Neural cell (in vitro differentiated cells): Measurements from ENCODE around the gene CIZ1.

Source experiments
- CTCF ChIP-seq: fragments of 450-650 bp; IDR thresholded peaks from 2 replicates; pipeline ENCODE4 v1.5.1; 2014; ENCODE audit warnings: antibody characterized with exemption, mild to moderate bottlenecking, moderate library complexity; ENCODE audit not compliant: poor library complexity, severe bottlenecking
- EZH2 ChIP-seq: fragments of 200-600, 300-800 bp; shearing (Covaris generic), sonication (generic); IDR thresholded peaks from 2 replicates; pipeline ENCODE4 v1.6.1; 2014; ENCODE audit warnings: antibody characterized with exemption, low read length, borderline replicate concordance, mild to moderate bottlenecking; ENCODE audit not compliant: insufficient read depth, poor library complexity, severe bottlenecking
- MXI1 ChIP-seq: fragments of 450-650 bp; conservative IDR thresholded peaks from 2 replicates; pipeline ENCODE4 v1.6.1; 2014; ENCODE audit warnings: antibody characterized with exemption, mild to moderate bottlenecking; ENCODE audit not compliant: poor library complexity, severe bottlenecking
- POLR2AphosphoS5 ChIP-seq: IDR thresholded peaks from 2 replicates; pipeline ENCODE4 v1.6.1; 2012
- REST ChIP-seq: IDR thresholded peaks from 2 replicates; pipeline ENCODE4 v1.6.1; 2012; ENCODE audit warnings: borderline replicate concordance
- SMC3 ChIP-seq: fragments of 450-650 bp; conservative IDR thresholded peaks from 2 replicates; pipeline ENCODE4 v1.6.1; 2014; ENCODE audit warnings: antibody characterized with exemption, mild to moderate bottlenecking, moderate library complexity; ENCODE audit not compliant: poor library complexity

DNA sequence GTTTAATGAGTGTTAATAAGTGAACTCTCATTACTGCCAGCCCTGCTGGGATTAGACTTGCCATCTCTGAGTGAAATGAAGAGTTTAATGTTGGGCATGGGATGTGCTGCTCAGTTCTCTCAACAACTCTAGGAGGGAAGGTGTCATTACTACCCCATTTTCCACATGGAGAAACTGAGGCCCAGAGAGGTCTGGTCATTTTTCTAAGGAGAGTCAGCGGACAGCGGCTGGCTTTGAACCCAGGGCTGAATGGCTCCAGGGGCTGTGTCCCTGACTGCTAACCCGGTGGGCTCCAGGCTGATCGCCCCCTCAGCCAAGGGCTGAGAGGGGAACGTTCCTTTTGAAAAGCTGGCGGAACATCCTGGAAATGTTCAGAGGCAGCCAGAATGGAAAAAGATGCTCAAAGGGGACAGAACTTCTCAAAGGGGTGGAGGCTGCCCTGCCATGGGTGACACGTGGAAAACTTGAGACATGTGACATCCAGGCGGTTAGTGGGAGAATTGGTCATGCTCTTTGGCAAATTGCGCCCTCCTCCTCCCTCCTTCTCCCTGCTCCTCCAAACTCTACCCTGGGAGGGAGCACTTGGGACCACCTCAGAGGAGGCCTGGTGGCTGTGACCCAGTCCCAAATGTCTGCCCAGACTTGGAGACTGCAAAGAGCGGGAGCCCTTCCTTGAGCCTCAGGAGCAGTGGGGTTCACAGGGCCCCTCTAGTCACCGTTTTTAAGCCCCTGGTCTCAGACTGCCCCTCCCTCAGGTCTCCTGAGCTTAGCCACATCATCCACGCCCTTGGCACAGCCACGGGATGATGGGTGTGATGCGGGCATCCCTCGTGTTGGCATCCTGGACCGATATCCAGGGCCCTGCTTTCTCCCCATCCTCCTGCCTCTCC, 40.5 kb upstream of the CIZ1 start:
- TF ChIP-seq CTCF, result no peak
- no peak for TF ChIP-seq MXI1
- TF ChIP-seq POLR2AphosphoS5, result no peak
- TF ChIP-seq SMC3, result no peak
- TF ChIP-seq EZH2, result no peak
- no peak for TF ChIP-seq REST
